ENCODE data around the gene ITGA1. TPM values are rescaled to one million over a fixed set of nuclear protein-coding genes. Genes with fewer than 3 reads are reported as not detected.

Gene ITGA1
- total and polyA plus RNA-seq, 2 donors (not counting 1 experiment from before 2014, with no cell fraction given), result 0.74 TPM; not detected in 1

DNA sequence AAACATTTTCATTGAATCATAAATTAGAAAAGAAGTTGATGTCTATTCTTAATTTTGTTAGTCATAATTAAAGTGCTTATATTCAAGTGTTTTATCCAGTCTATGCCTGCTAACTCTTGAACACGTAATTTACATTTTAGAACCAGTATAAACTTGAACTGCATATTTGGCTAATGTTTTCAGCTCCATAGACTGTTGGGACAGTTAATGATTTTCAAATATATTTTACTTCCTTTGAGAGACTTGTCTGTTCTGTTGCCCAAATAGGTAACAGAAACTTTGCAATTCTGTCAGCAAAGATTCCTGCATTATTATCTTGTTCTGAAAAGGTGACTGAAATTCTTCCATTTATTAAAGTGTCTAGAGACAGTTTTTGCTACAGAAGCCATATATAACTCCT is 209.3 kb downstream of the ITGA1 start:
- Histone ChIP-seq H4K20me1 (ENCODE audit: control insufficient read depth, insufficient read depth, low read length, poor library complexity, severe bottlenecking) (no peaks in the 10 kb centered on the region), H2AFZ (ENCODE audit: insufficient read depth, low read depth, low read length, poor library complexity, severe bottlenecking) (no peak overlapping the region), H3K4me3 (ENCODE audit: control extremely low read depth in 1 of 5, extremely low read depth in 1 of 5, insufficient read depth in 1 of 5, low read depth in 2 of 5, low read length in 4 of 5) (no peak overlapping the region), H3K36me3 (replicated peaks in 1 of 2; ENCODE audit: control extremely low read depth in 1 of 2, control insufficient read depth in 1 of 2, extremely low read depth in 1 of 2, insufficient read depth in 2 of 2, low read length in 1 of 2) (no peaks in the 10 kb centered on the region), H3K27me3 (replicated peaks in 1 of 4; ENCODE audit: control extremely low read depth in 1 of 4, control insufficient read depth in 3 of 4, insufficient read depth in 4 of 4, low read length in 3 of 4) (peaks cover 0 to 5% (median 0%) of the 10 kb centered on the region in 4 experiments), H3K79me2 (ENCODE audit: control insufficient read depth, insufficient read depth, low read length) (no peaks in the 10 kb centered on the region), H3K27ac (ENCODE audit: low read length in 2 of 2) (no peak overlapping the region), H3K9me3 (ENCODE audit: control extremely low read depth in 1 of 3, control insufficient read depth in 2 of 3, insufficient read depth in 1 of 3, low read length in 2 of 3) (no peaks in the 10 kb centered on the region), H3K4me2 (replicated peaks; ENCODE audit: low read depth, low read length, poor library complexity, severe bottlenecking) (no peak overlapping the region), H3K9ac (ENCODE audit: low read length) (no peak overlapping the region), H3K4me1 (ENCODE audit: control insufficient read depth in 2 of 2, insufficient read depth in 2 of 2, low read length in 2 of 2) (no peaks in the 10 kb centered on the region)
- H3K4me3 Mint-ChIP-seq, result no peak overlapping the region
- TF ChIP-seq, protein P1, sequence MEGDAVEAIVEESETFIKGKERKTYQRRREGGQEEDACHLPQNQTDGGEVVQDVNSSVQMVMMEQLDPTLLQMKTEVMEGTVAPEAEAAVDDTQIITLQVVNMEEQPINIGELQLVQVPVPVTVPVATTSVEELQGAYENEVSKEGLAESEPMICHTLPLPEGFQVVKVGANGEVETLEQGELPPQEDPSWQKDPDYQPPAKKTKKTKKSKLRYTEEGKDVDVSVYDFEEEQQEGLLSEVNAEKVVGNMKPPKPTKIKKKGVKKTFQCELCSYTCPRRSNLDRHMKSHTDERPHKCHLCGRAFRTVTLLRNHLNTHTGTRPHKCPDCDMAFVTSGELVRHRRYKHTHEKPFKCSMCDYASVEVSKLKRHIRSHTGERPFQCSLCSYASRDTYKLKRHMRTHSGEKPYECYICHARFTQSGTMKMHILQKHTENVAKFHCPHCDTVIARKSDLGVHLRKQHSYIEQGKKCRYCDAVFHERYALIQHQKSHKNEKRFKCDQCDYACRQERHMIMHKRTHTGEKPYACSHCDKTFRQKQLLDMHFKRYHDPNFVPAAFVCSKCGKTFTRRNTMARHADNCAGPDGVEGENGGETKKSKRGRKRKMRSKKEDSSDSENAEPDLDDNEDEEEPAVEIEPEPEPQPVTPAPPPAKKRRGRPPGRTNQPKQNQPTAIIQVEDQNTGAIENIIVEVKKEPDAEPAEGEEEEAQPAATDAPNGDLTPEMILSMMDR (IDR thresholded peaks at IDR 0.05), result no peak
- TF ChIP-seq EZH2 (IDR thresholded peaks at IDR 0.05; ENCODE audit: borderline replicate concordance, insufficient read depth, low read depth, low read length, poor library complexity, severe bottlenecking), result no peak
- intact Hi-C loops (cut with micrococcal nuclease), result no loop called here
- CTCF ChIA-PET, result no interaction called here
- POLR2A ChIA-PET, result no interaction called here
- DNase-seq (no peak), ATAC-seq (ENCODE audit: low read depth) (no peak)
- H3K9me3 Mint-ChIP-seq (ENCODE audit: insufficient read depth), result no peaks in the 10 kb centered on the region
- H3K27me3 Mint-ChIP-seq, result peaks cover 14% of the 10 kb centered on the region
- no peak overlapping the region for H3K27ac Mint-ChIP-seq
- WGBS (ENCODE audit: insufficient coverage), result no CpG with 5 or more reads among the region's 1 CpG
- H3K4me1 Mint-ChIP-seq, result no peaks in the 10 kb centered on the region

DNA sequence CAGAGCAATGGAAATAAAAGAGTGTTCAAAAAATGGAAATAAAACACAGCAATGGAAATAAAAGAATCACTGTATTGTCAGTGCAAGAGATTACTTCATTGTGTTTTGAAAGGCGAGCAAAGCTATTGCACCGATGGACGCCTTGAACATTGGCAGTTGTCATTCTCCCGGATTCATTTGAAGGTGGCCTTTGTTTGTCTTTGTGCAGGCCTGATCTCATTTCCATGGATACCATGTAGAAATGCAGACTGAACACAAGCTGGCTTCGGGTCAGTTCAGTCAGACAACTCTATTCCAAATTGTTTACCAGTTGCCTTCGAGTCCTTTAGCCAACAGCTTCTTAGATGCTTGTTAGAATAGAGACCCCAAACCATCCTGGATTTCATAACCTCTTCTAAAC is 209.7 kb downstream of the ITGA1 start:
- H3K79me2 ChIP-seq (ENCODE audit: control insufficient read depth, insufficient read depth, low read length), result no peaks in the 10 kb centered on the region

More for the DNA sequence above, 209.7 kb downstream of the ITGA1 start:
- intact Hi-C loops (cut with micrococcal nuclease), result no loop called here
- POLR2A ChIA-PET, result no interaction called here
- no peak overlapping the region for H2AFZ ChIP-seq (ENCODE audit: insufficient read depth, low read depth, low read length, poor library complexity, severe bottlenecking)
- H3K36me3 ChIP-seq (replicated peaks in 1 of 2; ENCODE audit: control extremely low read depth in 1 of 2, control insufficient read depth in 1 of 2, extremely low read depth in 1 of 2, insufficient read depth in 2 of 2, low read length in 1 of 2), result no peaks in the 10 kb centered on the region
- H3K27me3 Mint-ChIP-seq, result peaks cover 10% of the 10 kb centered on the region
- ATAC-seq (ENCODE audit: low read depth) (no peak), DNase-seq (no peak)
- peaks cover 0 to 1% (median 0%) of the 10 kb centered on the region in 4 experiments for H3K27me3 ChIP-seq (replicated peaks in 1 of 4; ENCODE audit: control extremely low read depth in 1 of 4, control insufficient read depth in 3 of 4, insufficient read depth in 4 of 4, low read length in 3 of 4)
- CTCF ChIA-PET, result no interaction called here
- H3K9ac ChIP-seq (ENCODE audit: low read length), result no peak overlapping the region
- no peaks in the 10 kb centered on the region for H4K20me1 ChIP-seq (ENCODE audit: control insufficient read depth, insufficient read depth, low read length, poor library complexity, severe bottlenecking)
- TF ChIP-seq, protein P1 (IDR thresholded peaks at IDR 0.05), result no peak
- TF ChIP-seq EZH2 (IDR thresholded peaks at IDR 0.05; ENCODE audit: borderline replicate concordance, insufficient read depth, low read depth, low read length, poor library complexity, severe bottlenecking), result no peak
- H3K4me2 ChIP-seq (replicated peaks; ENCODE audit: low read depth, low read length, poor library complexity, severe bottlenecking), result no peak overlapping the region
- H3K4me1 ChIP-seq (ENCODE audit: control insufficient read depth in 2 of 2, insufficient read depth in 2 of 2, low read length in 2 of 2), result no peaks in the 10 kb centered on the region
- H3K27ac ChIP-seq (ENCODE audit: low read length in 2 of 2), result no peak overlapping the region
- no peak overlapping the region for H3K27ac Mint-ChIP-seq
- no peaks in the 10 kb centered on the region for H3K4me1 Mint-ChIP-seq
- no peak overlapping the region for H3K4me3 Mint-ChIP-seq
- 100% methylated on average over 5 of the region's 6 CpGs for WGBS (ENCODE audit: insufficient coverage)
- H3K4me3 ChIP-seq (ENCODE audit: control extremely low read depth in 1 of 5, extremely low read depth in 1 of 5, insufficient read depth in 1 of 5, low read depth in 2 of 5, low read length in 4 of 5), result no peak overlapping the region
- H3K9me3 ChIP-seq (ENCODE audit: control extremely low read depth in 1 of 3, control insufficient read depth in 2 of 3, insufficient read depth in 1 of 3, low read length in 2 of 3), result no peaks in the 10 kb centered on the region
- no peaks in the 10 kb centered on the region for H3K9me3 Mint-ChIP-seq (ENCODE audit: insufficient read depth)

Measured in B cell (primary cell).